Vagina (tissue), 2 donors: Measurements from ENCODE around the gene VAV3.

Experiments
- CTCF ChIP-seq, 3 experiments: fragments of 450-650 bp in 2 of 3; fragments of 200-600 bp in 1 of 3; sonication (generic) in 1 of 3; IDR thresholded peaks; one replicate each; pipeline ENCODE4 v1.5.1; 2017 to 2019; ENCODE audit warnings: antibody characterized with exemption in 3 of 3, mild to moderate bottlenecking in 2 of 3, moderate library complexity in 2 of 3
- POLR2A ChIP-seq, 2 donors: fragments of 450-650 bp; IDR thresholded peaks; one replicate each; pipeline ENCODE4 v1.6.1; 2017; ENCODE audit warnings: antibody characterized with exemption in 2 of 2, mild to moderate bottlenecking in 2 of 2, moderate library complexity in 2 of 2
- POLR2AphosphoS5 ChIP-seq, 2 donors: sonication (generic); formaldehyde crosslinking; IDR thresholded peaks; one replicate each; pipeline ENCODE4 v1.9.0; 2017; ENCODE audit warnings: antibody characterized with exemption in 2 of 2, mild to moderate bottlenecking in 2 of 2, low read depth in 1 of 2; ENCODE audit not compliant: insufficient read depth in 1 of 2

GRCh38 chr1:107838056-107838455, 126.9 kb downstream of the VAV3 start:
- no peak for TF ChIP-seq CTCF (IDR thresholded peaks at IDR 0.05)
- TF ChIP-seq POLR2A (IDR thresholded peaks at IDR 0.05) = no peak
- TF ChIP-seq POLR2AphosphoS5 (IDR thresholded peaks at IDR 0.05; ENCODE audit: insufficient read depth in 1 of 2, low read depth in 1 of 2) = no peak
